Ovary (tissue), 9 donors: ENCODE data around the gene HGS. TPM values are rescaled to one million over a fixed set of nuclear protein-coding genes. Genes with fewer than 3 reads are reported as not detected.

Experiments
- DNase-seq, 5 donors: peaks; one replicate each; pipeline ENCODE4 v3.0.0-alpha.2; 2019 to 2020
- H3K27ac ChIP-seq, 2 donors: fragments of 200-600 bp; one replicate each; pipeline versions ENCODE4 v1.5.1 to v1.8.0; 2019 to 2022
- H3K27me3 ChIP-seq: fragments of 200-600 bp; one replicate; pipeline ENCODE4 v1.8.0; 2022
- H3K36me3 ChIP-seq: fragments of 200-600 bp; sonication (generic); one replicate; pipeline ENCODE4 v1.5.1; 2019
- H3K4me1 ChIP-seq: one replicate; pipeline ENCODE4 v1.8.1; 2013; ENCODE audit warnings: mild to moderate bottlenecking, moderate library complexity; ENCODE audit not compliant: insufficient read depth
- H3K4me3 ChIP-seq: fragments of 200-600 bp; sonication (generic); one replicate; pipeline ENCODE4 v1.5.1; 2017
- H3K9me3 ChIP-seq, 2 donors: fragments of 200-600 bp in 1 of 2; sonication (generic) in 1 of 2; one replicate each; pipeline versions ENCODE4 v1.5.1 to v1.8.1; 2013 to 2019; ENCODE audit warnings: mild to moderate bottlenecking in 1 of 2, moderate library complexity in 1 of 2
- CTCF ChIP-seq, 3 donors: fragments of 450-650 bp in 2 of 3; fragments of 200-600 bp in 1 of 3; IDR thresholded peaks; one replicate each; pipeline versions ENCODE4 v1.5.1 to v1.8.0; 2016 to 2022; ENCODE audit warnings: antibody characterized with exemption in 3 of 3, mild to moderate bottlenecking in 1 of 3
- EP300 ChIP-seq: sonication (generic); formaldehyde crosslinking; IDR thresholded peaks from one replicate; pipeline ENCODE4 v1.6.1; 2017; ENCODE audit warnings: antibody characterized with exemption
- POLR2A ChIP-seq: fragments of 450-650 bp; IDR thresholded peaks from one replicate; pipeline ENCODE4 v1.6.1; 2017; ENCODE audit warnings: antibody characterized with exemption, mild to moderate bottlenecking, moderate library complexity
- WGBS, 3 donors: extraction: QIAGEN DNeasy Blood & Tissue Kit in 1 of 3; methylation state at CpG; one replicate each; pipeline versions ENCODE4 v1.1.5 to v1.1.7; 2013 to 2017; 5-methylcytosine and 5-hydroxymethylcytosine counted together
- intact Hi-C, 4 donors: fragments of 100-400 bp; cut with DNase I; formaldehyde crosslinking; loops; one replicate each; pipeline versions ENCODE4 v1.11.0 to v1.15.1; 2022 to 2023
- polyA plus RNA-seq, 2 donors: library from polyadenylated mRNA; stranded (reverse); fragments of 200-250 nt in 1 of 2; fragments of 350-450 nt in 1 of 2; fragmentation: Illumina TruSeq in 1 of 2; extraction: RNeasy Lipid Tissue Mini Kit (QIAGEN cat#74804) in 1 of 2; gene quantifications; one replicate each; pipeline ENCODE4 v1.2.3, GENCODE V29; 2013 to 2014
- total RNA-seq, 7 donors: library from RNA; depleted of rRNA in 2 of 7; stranded (reverse); fragments of >200 nt in 2 of 7; fragmentation: NEBNext Ultra II Directional in 3 of 7; extraction: Animal tissue kit (Norgen Biotek cat#: 25700) in 3 of 7; gene quantifications; one replicate each; pipeline versions ENCODE4 v1.1.0 to v1.2.4, GENCODE V29; 2016 to 2023
- donor health status: DM: no; HTN: no; CAD: no; lungs with moderate emphysema.
- donor health status: DM: no; HTN: no; CAD: no.
- donor health status: Bipolar disorder and iron deficiency.
- donor health status: DM: yes; HTN: yes; CAD: no.
- donor health status: DM: no; HTN: no; CAD: no.
- donor health status: DM: yes; HTN: yes; CAD: no.

Gene HGS
- total and polyA plus RNA-seq, 9 donors: 39.1 to 91.5 (median 73.4) TPM

GRCh38 chr17:81680150-81680549 lies 3.7 kb upstream of the HGS start:
- Histone ChIP-seq H3K27ac (no peak overlapping the region), H3K4me3 (no peak overlapping the region), H3K27me3 (no peaks in the 10 kb centered on the region), H3K9me3 (no peaks in the 10 kb centered on the region), H3K4me1 (peaks cover 10% of the 10 kb centered on the region), H3K36me3 (no peaks in the 10 kb centered on the region)
- intact Hi-C loops: no loop called here
- WGBS, 3 donors: 69 to 74% (median 72%) methylated on average over 11 of the region's 11 CpGs
- TF ChIP-seq POLR2A: no peak
- no peak for DNase-seq

- intact Hi-C loops: no loop called here
- WGBS, 3 donors: 52 to 68% (median 61%) methylated on average over 17 of the region's 17 CpGs
- no peaks in the 10 kb centered on the region for H3K27me3 ChIP-seq
- no peaks in the 10 kb centered on the region for H3K9me3 ChIP-seq
- no peak overlapping the region for H3K27ac ChIP-seq
- H3K36me3 ChIP-seq: no peaks in the 10 kb centered on the region
- DNase-seq: no peak
- peaks cover 10% of the 10 kb centered on the region for H3K4me1 ChIP-seq
- TF ChIP-seq EP300: no peak
- no peak for TF ChIP-seq CTCF (IDR thresholded peaks at IDR 0.05)
- TF ChIP-seq POLR2A: no peak
- H3K4me3 ChIP-seq: no peak overlapping the region
Observed at GRCh38 chr17:81681672-81682071, 2.1 kb upstream of the HGS start.

GRCh38 chr17:81682565-81683207 lies 1.1 kb upstream of the HGS start:
- no peak for DNase-seq
- intact Hi-C loops: no loop called here
- peak overlapping the region in 1 of 2 donors; percentile 8 for H3K27ac ChIP-seq

GRCh38 chr17:81683208-81683583 lies 615 bp upstream of the HGS start:
- H3K36me3 ChIP-seq: no peaks in the 10 kb centered on the region
- no peak for DNase-seq
- TF ChIP-seq EP300: no peak
- no peak for TF ChIP-seq POLR2A
- no peak for TF ChIP-seq CTCF (IDR thresholded peaks at IDR 0.05)
- H3K27ac ChIP-seq: peak overlapping the region; percentile 8 to 39
- intact Hi-C loops: no loop called here
- peaks cover 10% of the 10 kb centered on the region for H3K4me1 ChIP-seq
- H3K9me3 ChIP-seq: no peaks in the 10 kb centered on the region
- H3K27me3 ChIP-seq: no peaks in the 10 kb centered on the region
- H3K4me3 ChIP-seq: peak overlapping the region; percentile 100
- 0 to 1% (median 1%) methylated on average over 30 to 37 of the region's 37 CpGs for WGBS, 3 donors

More at GRCh38 chr17:81682565-81683207, 1.1 kb upstream of the HGS start:
- Histone ChIP-seq H3K9me3 (no peaks in the 10 kb centered on the region), H3K36me3 (no peaks in the 10 kb centered on the region), H3K4me3 (peak overlapping the region; percentile 100), H3K27me3 (no peaks in the 10 kb centered on the region), H3K4me1 (peaks cover 10% of the 10 kb centered on the region)
- 27 to 35% (median 29%) methylated on average over 19 of the region's 19 CpGs for WGBS, 3 donors
- TF ChIP-seq EP300 (no peak), CTCF (IDR thresholded peaks at IDR 0.05) (no peak), POLR2A (no peak)

GRCh38 chr17:81684442-81684911 lies 666 bp downstream of the HGS start:
- Histone ChIP-seq H3K9me3 (no peaks in the 10 kb centered on the region), H3K27ac (no peak overlapping the region), H3K4me1 (peaks cover 10% of the 10 kb centered on the region), H3K27me3 (no peaks in the 10 kb centered on the region), H3K4me3 (peak overlapping the region; percentile 100), H3K36me3 (no peaks in the 10 kb centered on the region)
- no peak for TF ChIP-seq EP300
- TF ChIP-seq CTCF (IDR thresholded peaks at IDR 0.05): no peak
- no peak for TF ChIP-seq POLR2A
- DNase-seq: no peak
- intact Hi-C loops: no loop called here
- WGBS, 3 donors: 1 to 4% (median 3%) methylated on average over 16 of the region's 16 CpGs
